IPS-NIHi7 (cell line): ENCODE data around the gene FOXD4L3.
"Not testable (repeated sequence)": the region's sequence is repeated elsewhere in the genome, so short reads cannot be mapped to it uniquely, and the experiment has no call there.

Experiments
- DNase-seq: peaks from one replicate; pipeline ENCODE4 v3.0.0; 2012; ENCODE audit warnings: mixed read lengths; ENCODE audit errors: extremely low spot score

Gene FOXD4L3

GRCh38 chr9:68351689-68352088, 49.0 kb downstream of the FOXD4L3 start:
- DNase-seq: not testable (repeated sequence)
